Measurements from ENCODE around the gene DDX54. TPM values are rescaled to one million over a fixed set of nuclear protein-coding genes. Genes with fewer than 3 reads are reported as not detected.
"Not testable (repeated sequence)": the region's sequence is repeated elsewhere in the genome, so short reads cannot be mapped to it uniquely, and the experiment has no call there.

The DDX54 gene
- total and polyA plus RNA-seq, 7 donors, result 53.6 to 93.5 (median 79.4) TPM

DNA sequence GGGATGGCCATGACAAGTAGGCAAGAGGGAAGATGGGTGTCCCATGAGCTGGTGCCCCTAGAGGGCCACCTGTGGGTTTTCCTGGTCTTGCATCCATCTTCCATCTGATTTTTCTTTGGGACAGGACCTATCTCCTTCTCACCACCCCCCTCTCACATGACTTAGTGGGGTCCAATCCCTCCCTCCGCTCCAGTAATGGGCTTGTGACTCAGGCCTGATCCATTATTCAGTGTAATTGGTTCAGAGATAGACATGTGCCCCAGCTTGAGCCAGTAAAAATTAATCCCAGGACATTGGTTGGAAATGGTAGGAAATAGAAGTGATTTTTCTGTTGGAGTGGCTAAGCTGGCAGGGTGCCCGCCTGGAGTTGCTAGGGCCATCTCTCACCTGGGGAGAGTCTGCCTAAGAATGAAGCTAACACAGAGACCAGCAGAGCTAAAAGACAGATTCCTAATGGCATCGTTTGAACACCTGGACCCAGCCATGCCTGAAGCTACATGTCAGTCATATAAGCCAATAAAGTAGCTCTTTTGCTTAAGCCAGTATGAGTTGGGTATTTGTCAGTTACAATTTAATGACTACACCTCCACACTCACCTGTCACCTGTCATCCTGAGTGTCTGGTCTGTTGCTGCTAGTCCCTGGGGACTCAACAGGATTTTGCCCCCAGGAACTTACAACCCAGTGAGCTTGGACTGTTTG, 64.5 kb downstream of the DDX54 start:
- DNase-seq, result no peak
- Histone ChIP-seq H3K4me3 (no peak overlapping the region), H3K27me3 (ENCODE audit: insufficient read depth in 3 of 3, low read length in 2 of 3) (peaks cover 0 to 3% (median 0%) of the 10 kb centered on the region in 3 donors), H3K9me3 (no peaks in the 10 kb centered on the region), H3K36me3 (ENCODE audit: insufficient read depth in 1 of 2, low read depth in 1 of 2) (no peaks in the 10 kb centered on the region), H3K27ac (no peak overlapping the region), H3K4me1 (no peaks in the 10 kb centered on the region)
- ATAC-seq, result no peak
- TF ChIP-seq, protein P1, sequence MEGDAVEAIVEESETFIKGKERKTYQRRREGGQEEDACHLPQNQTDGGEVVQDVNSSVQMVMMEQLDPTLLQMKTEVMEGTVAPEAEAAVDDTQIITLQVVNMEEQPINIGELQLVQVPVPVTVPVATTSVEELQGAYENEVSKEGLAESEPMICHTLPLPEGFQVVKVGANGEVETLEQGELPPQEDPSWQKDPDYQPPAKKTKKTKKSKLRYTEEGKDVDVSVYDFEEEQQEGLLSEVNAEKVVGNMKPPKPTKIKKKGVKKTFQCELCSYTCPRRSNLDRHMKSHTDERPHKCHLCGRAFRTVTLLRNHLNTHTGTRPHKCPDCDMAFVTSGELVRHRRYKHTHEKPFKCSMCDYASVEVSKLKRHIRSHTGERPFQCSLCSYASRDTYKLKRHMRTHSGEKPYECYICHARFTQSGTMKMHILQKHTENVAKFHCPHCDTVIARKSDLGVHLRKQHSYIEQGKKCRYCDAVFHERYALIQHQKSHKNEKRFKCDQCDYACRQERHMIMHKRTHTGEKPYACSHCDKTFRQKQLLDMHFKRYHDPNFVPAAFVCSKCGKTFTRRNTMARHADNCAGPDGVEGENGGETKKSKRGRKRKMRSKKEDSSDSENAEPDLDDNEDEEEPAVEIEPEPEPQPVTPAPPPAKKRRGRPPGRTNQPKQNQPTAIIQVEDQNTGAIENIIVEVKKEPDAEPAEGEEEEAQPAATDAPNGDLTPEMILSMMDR (IDR thresholded peaks at IDR 0.05), result no peak
- intact Hi-C loops (cut with DNase I), result no loop called here
- WGBS, 3 donors, result 70 to 74% (median 70%) methylated on average over 3 of the region's 3 CpGs

- Histone ChIP-seq H3K36me3 (ENCODE audit: insufficient read depth in 1 of 2, low read depth in 1 of 2) (no peaks in the 10 kb centered on the region), H3K27ac (no peak overlapping the region), H3K27me3 (ENCODE audit: insufficient read depth in 3 of 3, low read length in 2 of 3) (peaks cover 0 to 3% (median 0%) of the 10 kb centered on the region in 3 donors), H3K4me1 (no peaks in the 10 kb centered on the region), H3K9me3 (no peaks in the 10 kb centered on the region), H3K4me3 (no peak overlapping the region)
- ATAC-seq (no peak), DNase-seq (no peak)
- 25 to 32% (median 30%) methylated on average over 4 of the region's 4 CpGs for WGBS, 3 donors
- intact Hi-C loops (cut with DNase I), result no loop called here
- TF ChIP-seq, protein P1 (IDR thresholded peaks at IDR 0.05), result no peak
Observed at GRCh38 chr12:113119980-113120669, 65.2 kb downstream of the DDX54 start.

DNA sequence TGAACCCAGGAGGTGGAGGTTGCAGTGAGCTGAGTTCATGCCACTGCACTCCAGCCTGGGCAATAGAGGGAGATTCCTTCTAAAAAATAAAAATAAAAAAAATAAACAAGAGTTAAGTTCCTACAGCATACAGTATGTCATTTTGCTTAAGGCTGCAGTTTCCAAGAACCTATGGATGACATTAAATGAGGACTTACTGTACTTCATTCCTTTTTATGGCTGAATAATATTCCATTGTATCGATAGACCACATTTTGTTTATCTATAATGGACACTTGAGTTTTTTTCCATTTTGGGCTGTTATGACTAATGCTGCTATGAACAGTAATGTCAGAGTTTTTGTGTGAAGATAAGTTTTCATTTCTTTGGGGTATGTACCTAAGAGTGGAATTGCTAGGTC, 67.1 kb downstream of the DDX54 start:
- intact Hi-C loops (cut with DNase I), result no loop called here
- no peaks in the 10 kb centered on the region for H3K36me3 ChIP-seq (ENCODE audit: insufficient read depth in 1 of 2, low read depth in 1 of 2)
- TF ChIP-seq, protein P1 (IDR thresholded peaks at IDR 0.05), result no peak
- no peak overlapping the region for H3K4me3 ChIP-seq
- DNase-seq (no peak), ATAC-seq (no peak)
- H3K27ac ChIP-seq, result no peak overlapping the region
- WGBS, 3 donors, result 95 to 97% (median 95%) methylated on average over 1 of the region's 1 CpG
- H3K4me1 ChIP-seq, result no peaks in the 10 kb centered on the region
- H3K9me3 ChIP-seq, result no peaks in the 10 kb centered on the region
- H3K27me3 ChIP-seq (ENCODE audit: insufficient read depth in 3 of 3, low read length in 2 of 3), result peaks cover 0 to 3% (median 0%) of the 10 kb centered on the region in 3 donors

GRCh38 chr12:113117684-113118083, 67.6 kb downstream of the DDX54 start:
- H3K36me3 ChIP-seq (ENCODE audit: insufficient read depth in 1 of 2, low read depth in 1 of 2); H3K27me3 ChIP-seq (ENCODE audit: insufficient read depth in 3 of 3, low read length in 2 of 3); H3K9me3 ChIP-seq; intact Hi-C loops (cut with DNase I); H3K4me1 ChIP-seq; H3K4me3 ChIP-seq; H3K27ac ChIP-seq; DNase-seq; ATAC-seq: not testable (repeated sequence)
- 57 to 64% (median 59%) methylated on average over 8 of the region's 8 CpGs for WGBS, 3 donors

- Histone ChIP-seq H3K27ac (no peak overlapping the region), H3K4me1 (no peaks in the 10 kb centered on the region), H3K9me3 (no peaks in the 10 kb centered on the region), H3K27me3 (ENCODE audit: insufficient read depth in 3 of 3, low read length in 2 of 3) (peaks cover 0 to 6% (median 0%) of the 10 kb centered on the region in 3 donors), H3K36me3 (ENCODE audit: insufficient read depth in 1 of 2, low read depth in 1 of 2) (no peaks in the 10 kb centered on the region), H3K4me3 (no peak overlapping the region)
- TF ChIP-seq, protein P1 (IDR thresholded peaks at IDR 0.05), result no peak
- intact Hi-C loops (cut with DNase I), result no loop called here
- WGBS, 3 donors, result 45 to 58% (median 46%) methylated on average over 6 of the region's 6 CpGs
- DNase-seq (no peak), ATAC-seq (no peak)
Observed at GRCh38 chr12:113116875-113117274, 68.4 kb downstream of the DDX54 start.

All from psoas muscle (tissue), 8 donors.